MCF 10A (cell line): ENCODE results near the gene TMEM198. TPM values are rescaled to one million over a fixed set of nuclear protein-coding genes. Genes with fewer than 3 reads are reported as not detected.

Source experiments
- BruUV-seq: library from RNA; stranded (reverse); fragments of 400-500 nt; replicated peaks from 2 replicates; lab custom pipeline; 2021; lab: Mats Ljungman, UMichigan
- CTCF ChIA-PET: fragments of 300-600 bp; sonication (Branson Sonifier 250); formaldehyde crosslinking; extraction: SDS; loops from one replicate; lab custom pipeline; 2021; ENCODE audit warnings: antibody characterized with exemption, inconsistent platforms; lab: Yijun Ruan, JAX
- POLR2A ChIA-PET: fragments of 300-600, 350-650 bp; sonication (Branson Sonifier 250); formaldehyde crosslinking; extraction: SDS; loops from one replicate; lab custom pipeline; 2020; ENCODE audit warnings: antibody characterized with exemption, inconsistent platforms; lab: Yijun Ruan, JAX
- DNase-seq: peaks from one replicate; pipeline ENCODE4 v3.0.0-alpha.2; 2018; ENCODE audit not compliant: unreplicated experiment
- H3K27ac Mint-ChIP-seq: one replicate; pipeline ENCODE4 v1.8.0; 2022; ENCODE audit warnings: mild to moderate bottlenecking, low read depth, mixed read lengths; ENCODE audit not compliant: unreplicated experiment
- H3K27me3 Mint-ChIP-seq: one replicate; pipeline ENCODE4 v1.8.0; 2022; ENCODE audit warnings: mixed read lengths; ENCODE audit not compliant: insufficient read depth, unreplicated experiment
- H3K36me3 Mint-ChIP-seq: one replicate; pipeline ENCODE4 v1.8.0; 2022; ENCODE audit warnings: mild to moderate bottlenecking, moderate library complexity, mixed read lengths; ENCODE audit not compliant: insufficient read depth, unreplicated experiment
- H3K4me1 Mint-ChIP-seq: one replicate; pipeline ENCODE4 v1.8.0; 2022; ENCODE audit warnings: mixed read lengths; ENCODE audit not compliant: insufficient read depth, unreplicated experiment
- H3K4me3 Mint-ChIP-seq: one replicate; pipeline ENCODE4 v1.8.0; 2022; ENCODE audit warnings: mild to moderate bottlenecking, moderate library complexity, mixed read lengths; ENCODE audit not compliant: unreplicated experiment
- H3K9me3 Mint-ChIP-seq: one replicate; pipeline ENCODE4 v1.8.0; 2022; ENCODE audit warnings: mixed read lengths; ENCODE audit not compliant: unreplicated experiment
- intact Hi-C: fragments of 100-400 bp; cut with micrococcal nuclease; formaldehyde crosslinking; loops from 2 replicates; pipeline ENCODE4 v1.14.1; 2022
- total RNA-seq: library from RNA; stranded (reverse); gene quantifications from 2 replicates; pipeline ENCODE4 v1.2.3, GENCODE V29; 2022
- TF ChIP-seq, protein P1 (sequence below): fragments of 200-600 bp; IDR thresholded peaks from one replicate; pipeline ENCODE4 v1.8.0; 2022; ENCODE audit warnings: antibody characterized with exemption, mild to moderate bottlenecking; ENCODE audit not compliant: unreplicated experiment

TMEM198 gene
- total RNA-seq, 1 experiment from 2014 or later = 6.3 TPM

DNA sequence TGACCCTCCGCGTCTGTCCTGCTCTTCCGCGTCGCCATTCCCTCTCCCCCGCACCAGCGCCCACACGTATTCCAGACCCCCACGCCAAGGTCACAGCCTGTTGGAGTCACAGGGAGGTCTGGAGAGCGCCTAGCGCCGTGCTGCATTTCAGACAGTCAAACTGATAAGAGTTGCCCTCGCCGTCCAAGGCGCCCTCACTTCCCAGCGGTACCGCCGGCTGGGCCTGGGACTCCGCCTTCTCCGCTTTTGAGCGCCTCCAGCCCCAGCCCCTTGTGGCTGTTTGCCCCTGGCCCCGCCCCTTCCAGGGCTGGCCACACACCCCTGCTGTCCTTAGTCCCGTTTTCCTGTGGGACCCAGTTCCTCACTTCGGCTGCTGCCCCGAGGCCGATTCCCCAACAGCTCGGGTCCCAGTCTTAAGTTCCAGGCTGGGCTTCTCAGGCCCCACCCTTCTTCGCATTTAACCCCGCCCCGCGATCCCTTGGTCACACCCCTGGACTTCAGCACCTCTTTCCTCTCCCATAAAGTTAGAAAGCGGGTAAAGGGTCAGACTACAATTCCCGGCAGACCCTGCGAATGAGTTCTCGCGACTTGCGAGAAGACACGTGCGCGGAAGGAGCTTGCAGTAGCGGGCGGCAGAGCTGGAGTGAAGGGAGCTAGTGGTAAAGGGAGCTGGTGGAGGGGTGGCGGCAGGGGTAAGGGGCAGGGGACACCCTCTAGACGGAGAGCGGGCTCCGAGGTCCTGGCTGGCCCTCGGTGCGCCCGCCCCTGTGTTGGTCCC, 45.4 kb upstream of the TMEM198 start, which contains the start of gene GMPPA:
Gene GMPPA (plus strand): TSS at position 612 of the 778 bp plus-strand sequence. CDS start 1,085 bp downstream, outside the sequence.
- TF ChIP-seq, protein P1, sequence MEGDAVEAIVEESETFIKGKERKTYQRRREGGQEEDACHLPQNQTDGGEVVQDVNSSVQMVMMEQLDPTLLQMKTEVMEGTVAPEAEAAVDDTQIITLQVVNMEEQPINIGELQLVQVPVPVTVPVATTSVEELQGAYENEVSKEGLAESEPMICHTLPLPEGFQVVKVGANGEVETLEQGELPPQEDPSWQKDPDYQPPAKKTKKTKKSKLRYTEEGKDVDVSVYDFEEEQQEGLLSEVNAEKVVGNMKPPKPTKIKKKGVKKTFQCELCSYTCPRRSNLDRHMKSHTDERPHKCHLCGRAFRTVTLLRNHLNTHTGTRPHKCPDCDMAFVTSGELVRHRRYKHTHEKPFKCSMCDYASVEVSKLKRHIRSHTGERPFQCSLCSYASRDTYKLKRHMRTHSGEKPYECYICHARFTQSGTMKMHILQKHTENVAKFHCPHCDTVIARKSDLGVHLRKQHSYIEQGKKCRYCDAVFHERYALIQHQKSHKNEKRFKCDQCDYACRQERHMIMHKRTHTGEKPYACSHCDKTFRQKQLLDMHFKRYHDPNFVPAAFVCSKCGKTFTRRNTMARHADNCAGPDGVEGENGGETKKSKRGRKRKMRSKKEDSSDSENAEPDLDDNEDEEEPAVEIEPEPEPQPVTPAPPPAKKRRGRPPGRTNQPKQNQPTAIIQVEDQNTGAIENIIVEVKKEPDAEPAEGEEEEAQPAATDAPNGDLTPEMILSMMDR = no peak
- peaks cover 24% of the 10 kb centered on the region for H3K4me1 Mint-ChIP-seq
- no peaks in the 10 kb centered on the region for H3K27me3 Mint-ChIP-seq
- ChIA-PET POLR2A (interaction anchor here (0.6 to 2.7 kb wide), 28 partner anchors 9 to 506 kb away, joined by 3 to 17 read pairs (median 4); partner anchors contain the start of genes CHPF, CNPPD1, OBSL1 and STK11IP), CTCF (interaction anchor here (0.6 to 2.7 kb wide), 10 partner anchors 11 to 546 kb away, joined by 3 to 13 read pairs (median 4); no protein-coding TSS in a partner anchor)
- BruUV-seq = no TSS peak
- H3K9me3 Mint-ChIP-seq = no peaks in the 10 kb centered on the region
- H3K36me3 Mint-ChIP-seq = peaks cover 7% of the 10 kb centered on the region
- peak; percentile 99 for DNase-seq
- peak within 1 kb of the TSS; percentile 93 for H3K27ac Mint-ChIP-seq
- H3K4me3 Mint-ChIP-seq = peak within 1 kb of the TSS; percentile 92
- intact Hi-C loops = loop anchor here (1.0 to 2.0 kb wide), 3 partner anchors 32 to 68 kb away; no protein-coding TSS in a partner anchor

GRCh38 chr2:219499058-219499307, 44.8 kb upstream of the TMEM198 start:
- no peaks in the 10 kb centered on the region for H3K9me3 Mint-ChIP-seq
- BruUV-seq = TSS peak; percentile 91
- CTCF ChIA-PET = interaction anchor here (0.6 to 2.7 kb wide), 7 partner anchors 11 to 546 kb away, joined by 3 to 13 read pairs (median 5); no protein-coding TSS in a partner anchor
- intact Hi-C loops = loop anchor here (2.0 kb wide), 2 partner anchors 46 to 68 kb away; no protein-coding TSS in a partner anchor
- peak overlapping the region; percentile 93 for H3K27ac Mint-ChIP-seq
- TF ChIP-seq, protein P1 = no peak
- H3K27me3 Mint-ChIP-seq = no peaks in the 10 kb centered on the region
- H3K36me3 Mint-ChIP-seq = peaks cover 7% of the 10 kb centered on the region
- POLR2A ChIA-PET = interaction anchor here (0.6 to 2.7 kb wide), 23 partner anchors 9 to 505 kb away, joined by 3 to 17 read pairs (median 5); partner anchors contain the start of genes CHPF, CNPPD1, OBSL1 and STK11IP
- DNase-seq = no peak
- peak overlapping the region; percentile 92 for H3K4me3 Mint-ChIP-seq
- peaks cover 24% of the 10 kb centered on the region for H3K4me1 Mint-ChIP-seq

GRCh38 chr2:219499555-219499954, 44.3 kb upstream of the TMEM198 start:
- peaks cover 7% of the 10 kb centered on the region for H3K36me3 Mint-ChIP-seq
- no peaks in the 10 kb centered on the region for H3K27me3 Mint-ChIP-seq
- peaks cover 24% of the 10 kb centered on the region for H3K4me1 Mint-ChIP-seq
- TF ChIP-seq, protein P1 = no peak
- DNase-seq = no peak
- peak overlapping the region; percentile 92 for H3K4me3 Mint-ChIP-seq
- H3K27ac Mint-ChIP-seq = peak overlapping the region; percentile 93
- ChIA-PET CTCF (interaction anchor here (0.6 to 1.4 kb wide), 6 partner anchors 25 to 96 kb away, joined by 3 to 6 read pairs (median 4); no protein-coding TSS in a partner anchor), POLR2A (interaction anchor here (0.6 to 2.7 kb wide), 6 partner anchors 10 to 185 kb away, joined by 3 to 13 read pairs (median 6); partner anchors contain the start of gene DNPEP)
- BruUV-seq = no TSS peak
- intact Hi-C loops = loop anchor here (2.0 kb wide), 2 partner anchors 47 to 69 kb away; no protein-coding TSS in a partner anchor
- H3K9me3 Mint-ChIP-seq = no peaks in the 10 kb centered on the region

- H3K4me3 Mint-ChIP-seq = peak overlapping the region; percentile 92
- H3K27me3 Mint-ChIP-seq = no peaks in the 10 kb centered on the region
- CTCF ChIA-PET = interaction anchor here (0.6 to 1.4 kb wide), 6 partner anchors 11 to 97 kb away, joined by 3 to 6 read pairs (median 4); no protein-coding TSS in a partner anchor
- no peak overlapping the region for H3K27ac Mint-ChIP-seq
- no TSS peak for BruUV-seq
- POLR2A ChIA-PET = interaction anchor here (0.8 to 2.7 kb wide), 3 partner anchors 10 to 113 kb away, joined by 3 to 12 read pairs (median 4); partner anchors contain the start of gene DNPEP
- TF ChIP-seq, protein P1 = no peak
- intact Hi-C loops = no loop called here
- no peaks in the 10 kb centered on the region for H3K9me3 Mint-ChIP-seq
- peaks cover 7% of the 10 kb centered on the region for H3K36me3 Mint-ChIP-seq
- no peak for DNase-seq
- peaks cover 24% of the 10 kb centered on the region for H3K4me1 Mint-ChIP-seq
Measured at GRCh38 chr2:219500135-219500534, 43.7 kb upstream of the TMEM198 start.
